Measurements from ENCODE around the gene DDX10.

DNA sequence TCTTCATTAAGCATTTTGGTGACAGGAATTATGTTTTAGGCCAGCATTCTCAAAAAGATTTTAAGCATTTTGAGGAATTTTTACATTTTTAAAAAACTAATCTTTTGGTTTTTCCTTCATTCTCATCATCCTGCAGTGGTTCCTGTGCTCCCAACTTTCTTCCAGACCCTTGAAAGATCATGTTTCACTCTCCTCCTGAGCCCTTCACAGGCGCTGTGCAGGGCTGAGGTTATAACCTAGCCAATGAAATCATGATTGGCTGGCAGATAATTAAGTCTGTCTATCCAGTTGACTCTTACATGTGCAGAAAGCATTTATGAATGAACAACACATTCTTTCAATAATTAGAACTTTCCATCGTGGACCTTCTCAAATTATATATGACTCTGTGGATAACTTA lies 226.3 kb downstream of the DDX10 start:
- TF ChIP-seq CTCF (IDR thresholded peaks at IDR 0.05; ENCODE audit: borderline replicate concordance, extremely low read depth, low read length, poor library complexity, severe bottlenecking) (no peak), EZH2 (IDR thresholded peaks at IDR 0.05; ENCODE audit: borderline replicate concordance, low read depth, low read length, severe bottlenecking) (no peak)
